ENCODE measurements around the gene RPL10A.

RPL10A gene

DNA sequence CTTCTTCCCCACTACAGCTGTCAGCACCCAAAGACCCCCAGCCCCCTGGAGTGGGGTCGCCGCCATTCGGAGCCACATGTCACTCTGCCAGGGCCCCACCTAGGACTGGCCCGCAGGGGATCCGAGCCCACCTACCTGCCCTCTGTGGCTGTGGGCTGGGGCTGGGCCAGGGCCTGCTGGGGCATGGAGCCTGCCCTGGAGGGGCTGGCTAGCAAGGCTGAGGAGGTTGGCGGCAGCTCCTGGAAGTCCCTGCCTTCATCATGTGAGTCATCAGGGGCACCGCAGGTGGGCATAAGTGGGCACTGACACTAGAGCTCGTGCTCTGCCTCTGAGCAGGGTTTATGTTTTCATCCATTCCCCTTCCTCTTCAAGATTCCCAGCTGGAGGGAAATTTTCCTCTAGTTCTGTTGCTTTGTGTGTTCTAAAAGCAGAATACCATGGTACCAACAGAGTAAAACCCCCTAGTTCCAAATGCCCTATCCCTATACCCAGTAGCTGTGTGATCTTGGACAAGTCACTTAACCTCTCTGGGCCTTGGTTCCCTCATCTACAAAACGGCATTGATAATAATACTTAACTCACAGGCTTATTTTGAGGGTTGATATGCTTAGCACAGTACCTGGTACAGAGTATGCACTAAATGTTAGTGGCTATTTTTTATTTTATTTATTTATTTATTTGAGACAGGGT is 24.7 kb upstream of the RPL10A start:
- no peak for DNase-seq (ENCODE audit: low read depth)
- no peak overlapping the region for H3K4me3 ChIP-seq (ENCODE audit: low read depth, low read length)

DNA sequence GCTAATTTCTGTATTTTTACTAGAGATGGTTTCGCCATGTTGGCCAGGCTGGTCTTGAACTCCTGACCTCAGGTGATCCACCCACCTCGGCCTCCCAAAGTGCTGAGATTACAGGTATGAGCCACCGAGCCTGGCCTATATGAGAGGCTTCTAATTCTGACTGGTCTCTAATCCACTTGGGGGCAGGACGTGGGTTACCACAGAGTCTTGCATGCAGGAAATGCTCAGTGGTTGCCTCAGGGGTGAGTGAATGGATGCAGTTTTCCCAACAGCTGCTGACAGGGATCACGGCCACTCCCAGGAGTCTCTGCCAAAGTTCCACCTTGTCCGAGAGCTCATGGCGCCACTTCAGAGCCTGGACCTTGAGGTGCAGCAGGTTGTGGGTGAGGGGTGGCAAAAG is 22.5 kb upstream of the RPL10A start:
- DNase-seq (ENCODE audit: low read depth), result no peak
- no peak overlapping the region for H3K4me3 ChIP-seq (ENCODE audit: low read depth, low read length)

DNA sequence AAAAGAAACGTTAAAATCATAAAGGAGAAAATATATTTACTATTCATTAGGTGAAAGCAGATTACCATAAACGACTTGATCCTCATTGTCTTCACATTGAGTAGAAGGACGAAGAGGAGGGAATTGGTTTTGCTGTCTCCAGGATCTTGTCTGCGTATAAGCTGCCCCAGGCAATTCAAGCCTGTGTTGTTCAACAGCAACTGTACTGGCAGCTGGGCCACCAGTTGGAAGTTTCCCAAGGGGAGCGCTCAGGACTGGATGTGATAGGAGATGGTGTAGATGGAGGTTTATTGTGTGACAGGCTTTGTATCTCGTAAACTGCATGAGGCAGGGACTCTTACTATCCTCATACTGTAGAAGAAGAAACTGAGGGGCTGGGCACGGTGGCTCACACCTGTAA is 20.0 kb upstream of the RPL10A start:
- no peak for DNase-seq (ENCODE audit: low read depth)
- H3K4me3 ChIP-seq (ENCODE audit: low read depth, low read length), result no peak overlapping the region

DNA sequence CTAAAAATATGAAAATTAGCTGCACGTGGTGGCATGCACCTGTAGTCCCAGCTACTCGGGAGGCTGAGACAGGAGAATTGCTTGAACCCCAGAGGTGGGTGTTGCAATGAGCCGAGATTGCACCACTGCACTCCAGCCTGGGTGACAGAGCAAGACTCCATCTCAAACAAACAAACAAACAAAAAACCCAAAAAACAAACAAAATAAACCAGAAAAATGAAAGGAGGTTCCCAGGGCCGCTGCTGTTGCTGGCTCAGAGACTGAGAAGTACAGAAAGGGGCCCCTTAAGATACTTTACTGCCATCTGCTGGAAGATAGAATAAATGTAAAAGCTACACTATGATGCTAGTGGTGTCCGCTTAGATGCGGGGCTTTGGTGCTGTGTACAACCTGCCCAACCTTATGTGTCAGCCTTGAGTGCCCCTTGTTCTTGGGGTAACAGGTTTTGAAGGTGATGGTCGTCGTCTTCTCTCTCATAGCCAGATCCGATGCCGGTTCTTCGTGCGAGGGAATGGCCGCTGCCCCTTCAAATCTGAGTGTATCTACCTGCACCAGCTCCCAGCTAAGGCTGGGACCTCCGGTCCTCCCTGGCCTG is 18.8 kb upstream of the RPL10A start:
- no peak for DNase-seq (ENCODE audit: low read depth)
- H3K4me3 ChIP-seq (ENCODE audit: low read depth, low read length), result no peak overlapping the region

DNA sequence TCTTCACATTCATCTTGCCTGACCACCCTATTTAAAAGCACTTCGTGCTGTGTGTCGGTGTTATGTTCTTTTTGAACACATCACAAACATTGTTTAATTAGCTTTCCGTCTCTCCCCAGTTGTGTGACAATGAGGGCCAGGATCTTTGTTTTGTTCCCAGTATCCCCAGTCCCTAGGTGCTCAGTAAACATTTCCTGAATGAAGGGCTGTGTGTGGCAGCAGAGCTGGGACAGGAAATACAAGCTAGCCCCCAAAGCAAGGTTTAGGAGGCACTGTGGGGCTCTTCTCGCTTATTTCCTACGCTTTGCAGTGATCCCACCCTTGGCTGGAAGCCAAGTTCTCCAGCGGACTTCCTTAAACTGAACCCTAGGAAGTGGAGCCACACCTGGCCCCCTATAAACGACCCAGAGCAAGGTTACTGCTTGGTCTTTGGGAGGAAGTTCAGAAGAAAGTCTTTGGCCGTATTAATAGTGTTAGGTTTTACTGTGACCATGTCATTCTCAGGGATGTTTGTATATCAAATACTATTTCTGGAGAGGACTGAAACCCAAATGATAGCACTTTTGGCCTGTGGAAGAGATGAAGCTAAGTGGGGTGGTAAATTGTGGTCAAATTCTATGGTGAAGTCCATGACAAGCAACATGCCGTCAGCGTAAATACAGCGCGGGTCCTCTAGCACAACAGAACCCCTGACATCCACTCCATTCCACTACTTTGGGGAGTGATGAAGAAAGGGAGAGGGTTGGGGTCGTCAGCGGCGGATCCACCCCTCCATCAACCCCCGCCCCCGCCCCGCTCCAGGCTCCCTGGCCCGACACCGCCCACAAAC is 16.6 kb upstream of the RPL10A start:
- H3K4me3 ChIP-seq (ENCODE audit: low read depth, low read length), result peak overlapping the region; percentile 68
- DNase-seq (ENCODE audit: low read depth), result no peak

- peak within 1 kb of the TSS; percentile 68 for H3K4me3 ChIP-seq (ENCODE audit: low read depth, low read length)
- peak; percentile 73 for DNase-seq (ENCODE audit: low read depth)
Observed at GRCh38 chr6:35452183-35453090, 15.8 kb upstream of the RPL10A start, which contains the start of gene FANCE. Gene FANCE, plus strand, starts transcription at chr6:35452338. Its CDS starts 208 bp downstream, at chr6:35452546.

- DNase-seq (ENCODE audit: low read depth), result no peak
- H3K4me3 ChIP-seq (ENCODE audit: low read depth, low read length), result peak overlapping the region; percentile 68
Observed at GRCh38 chr6:35453236-35453635, 15.0 kb upstream of the RPL10A start.

- H3K4me3 ChIP-seq (ENCODE audit: low read depth, low read length), result no peak overlapping the region
- DNase-seq (ENCODE audit: low read depth), result no peak
Observed at GRCh38 chr6:35454391-35455110, 13.7 kb upstream of the RPL10A start.

GRCh38 chr6:35457907-35458306 is 10.3 kb upstream of the RPL10A start:
- no peak overlapping the region for H3K4me3 ChIP-seq (ENCODE audit: low read depth, low read length)
- DNase-seq (ENCODE audit: low read depth), result no peak

DNA sequence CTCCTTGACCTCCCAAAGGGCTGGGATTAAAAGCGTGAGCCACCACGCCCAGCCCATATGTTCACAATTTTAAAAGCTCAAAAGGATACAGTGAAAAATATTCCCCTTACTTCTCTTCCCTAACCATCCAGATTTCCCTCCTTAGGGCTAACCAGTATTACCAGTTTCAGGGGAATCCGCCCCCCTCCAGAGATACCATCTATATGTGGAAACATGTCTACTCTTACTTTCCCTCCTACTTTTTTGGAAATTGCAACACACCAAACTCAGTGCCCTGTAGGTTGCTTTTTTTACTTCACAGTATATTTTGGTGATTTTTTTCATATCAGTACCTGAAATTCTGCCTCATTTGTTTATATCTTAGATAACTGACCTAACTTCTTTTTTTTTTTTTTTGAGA is 6.9 kb upstream of the RPL10A start:
- H3K4me3 ChIP-seq (ENCODE audit: low read depth, low read length), result no peak overlapping the region
- DNase-seq (ENCODE audit: low read depth), result no peak

DNA sequence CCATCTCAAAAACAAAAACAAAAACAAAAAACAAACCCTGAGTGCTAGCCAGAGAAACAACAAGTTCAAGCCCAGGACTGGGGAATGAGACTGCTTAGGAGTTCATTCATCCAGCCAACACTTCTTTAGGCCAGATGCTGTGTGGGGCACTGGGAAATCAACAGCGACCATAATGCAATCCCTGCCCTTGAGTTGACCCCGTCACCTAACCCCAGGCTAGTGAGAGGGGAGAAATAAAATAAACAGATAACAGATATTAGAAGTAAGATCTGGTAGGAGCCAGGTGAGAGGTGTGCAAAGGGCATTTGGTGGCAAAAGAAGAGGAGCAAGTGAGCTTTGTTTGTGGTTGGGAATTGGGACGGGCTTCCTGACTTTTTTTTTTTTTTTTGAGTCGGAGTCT is 4.9 kb upstream of the RPL10A start:
- H3K4me3 ChIP-seq (ENCODE audit: low read depth, low read length), result no peak overlapping the region
- DNase-seq (ENCODE audit: low read depth), result no peak

DNA sequence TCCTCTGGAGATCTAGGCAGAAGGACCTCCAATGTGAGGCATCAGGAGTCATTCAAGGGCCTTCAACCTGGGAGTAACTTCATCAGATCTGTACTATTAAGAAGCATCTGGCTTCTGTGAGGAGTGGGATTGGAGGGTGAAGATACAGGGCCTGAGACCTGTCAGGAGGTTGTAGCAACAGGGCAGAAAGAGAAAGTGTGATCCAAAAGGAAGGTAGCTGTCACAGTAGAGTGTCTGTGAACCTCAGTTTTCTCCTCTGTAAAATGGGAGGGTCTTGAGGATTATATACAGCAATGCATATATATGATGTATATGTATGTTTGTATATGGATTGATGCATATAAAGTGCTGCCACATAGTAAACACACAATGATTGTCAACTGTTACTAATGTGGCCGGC is 2.6 kb upstream of the RPL10A start:
- H3K4me3 ChIP-seq (ENCODE audit: low read depth, low read length), result no peak overlapping the region
- no peak for DNase-seq (ENCODE audit: low read depth)

DNA sequence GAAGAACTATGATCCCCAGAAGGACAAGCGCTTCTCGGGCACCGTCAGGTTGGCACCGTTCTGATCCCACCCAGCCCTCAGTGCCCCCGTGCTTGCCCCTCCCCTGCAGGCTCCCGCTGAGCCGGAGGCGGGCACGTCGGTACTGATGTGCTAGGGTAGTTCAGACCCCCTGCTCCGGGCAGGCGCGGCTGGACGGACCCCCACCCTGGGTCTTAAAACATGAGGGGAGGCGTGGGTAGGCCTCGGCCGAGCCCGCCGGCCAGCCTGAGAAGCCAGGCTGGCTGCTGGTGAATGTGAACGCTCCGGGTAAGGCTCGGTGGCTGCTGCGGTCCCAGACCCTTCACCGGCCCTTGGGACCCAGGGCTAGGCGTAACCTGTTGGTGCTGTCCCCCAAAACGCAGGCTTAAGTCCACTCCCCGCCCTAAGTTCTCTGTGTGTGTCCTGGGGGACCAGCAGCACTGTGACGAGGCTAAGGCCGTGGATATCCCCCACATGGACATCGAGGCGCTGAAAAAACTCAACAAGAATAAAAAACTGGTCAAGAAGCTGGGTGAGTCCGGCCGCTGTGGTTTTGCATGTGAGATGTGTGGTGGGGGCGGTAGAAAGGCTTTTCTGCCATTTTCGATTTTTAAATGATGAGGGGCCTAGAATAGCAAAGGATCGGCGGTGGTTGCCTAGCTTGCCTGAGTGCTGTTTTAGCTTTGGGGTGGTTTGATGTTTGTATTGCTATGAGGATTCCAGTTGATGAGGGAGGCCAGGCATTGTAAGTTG is 964 bp downstream of the RPL10A start:
- no peak for DNase-seq (ENCODE audit: low read depth)
- peak overlapping the region; percentile 80 for H3K4me3 ChIP-seq (ENCODE audit: low read depth, low read length)

DNA sequence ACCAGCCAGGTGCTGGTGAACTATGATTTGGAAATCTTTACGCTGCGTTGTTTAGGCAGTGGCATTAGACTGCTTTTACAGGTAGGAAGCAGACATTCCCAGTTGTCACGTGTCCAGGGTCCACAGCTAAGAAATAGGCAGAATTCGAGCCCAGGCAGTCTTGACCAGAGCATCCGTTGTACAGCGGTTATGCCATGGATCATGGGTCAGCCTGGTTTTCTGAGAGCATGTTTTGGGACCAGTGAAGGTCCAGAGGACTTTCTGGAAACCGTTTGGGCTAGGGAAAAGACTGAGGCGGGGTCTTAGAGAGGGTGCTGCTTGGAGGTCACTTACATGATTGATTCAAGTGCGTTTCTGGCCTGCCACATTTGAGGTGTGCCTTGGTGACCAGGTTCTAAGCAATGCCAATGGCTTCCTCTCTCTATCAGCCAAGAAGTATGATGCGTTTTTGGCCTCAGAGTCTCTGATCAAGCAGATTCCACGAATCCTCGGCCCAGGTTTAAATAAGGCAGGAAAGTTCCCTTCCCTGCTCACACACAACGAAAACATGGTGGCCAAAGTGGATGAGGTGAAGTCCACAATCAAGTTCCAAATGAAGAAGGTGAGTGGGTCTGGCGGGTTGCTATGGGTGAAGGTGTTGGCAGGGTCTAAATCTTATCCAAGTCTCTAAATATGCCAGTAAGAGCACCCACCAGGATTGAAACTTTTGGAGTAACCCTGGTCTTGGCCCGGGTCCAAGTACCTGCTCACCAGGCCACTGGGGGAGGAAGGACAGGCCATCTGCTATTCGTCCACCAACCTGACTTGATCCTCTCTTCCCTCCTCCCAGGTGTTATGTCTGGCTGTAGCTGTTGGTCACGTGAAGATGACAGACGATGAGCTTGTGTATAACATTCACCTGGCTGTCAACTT is 1.8 kb downstream of the RPL10A start:
- DNase-seq (ENCODE audit: low read depth), result no peak
- H3K4me3 ChIP-seq (ENCODE audit: low read depth, low read length), result peak overlapping the region; percentile 80

DNA sequence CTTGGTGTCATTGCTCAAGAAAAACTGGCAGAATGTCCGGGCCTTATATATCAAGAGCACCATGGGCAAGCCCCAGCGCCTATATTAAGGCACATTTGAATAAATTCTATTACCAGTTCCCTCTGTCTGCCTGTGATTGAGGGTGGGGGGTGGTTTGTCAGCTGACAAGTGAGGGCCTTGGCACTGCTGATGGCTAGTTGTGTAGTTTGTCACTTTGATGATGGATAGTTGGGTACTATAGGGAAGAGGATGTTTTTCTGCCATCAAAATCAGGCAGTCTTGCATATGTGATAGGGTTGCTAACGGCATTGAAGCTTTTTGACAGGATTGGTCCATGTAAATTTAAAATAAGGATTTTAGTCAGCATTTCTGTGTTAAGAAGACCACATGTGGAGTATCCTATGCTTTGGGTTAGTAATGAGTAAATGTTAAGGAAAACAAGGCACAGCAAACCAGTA is 2.5 kb downstream of the RPL10A start:
- no peak for DNase-seq (ENCODE audit: low read depth)
- peak overlapping the region; percentile 80 for H3K4me3 ChIP-seq (ENCODE audit: low read depth, low read length)

DNA sequence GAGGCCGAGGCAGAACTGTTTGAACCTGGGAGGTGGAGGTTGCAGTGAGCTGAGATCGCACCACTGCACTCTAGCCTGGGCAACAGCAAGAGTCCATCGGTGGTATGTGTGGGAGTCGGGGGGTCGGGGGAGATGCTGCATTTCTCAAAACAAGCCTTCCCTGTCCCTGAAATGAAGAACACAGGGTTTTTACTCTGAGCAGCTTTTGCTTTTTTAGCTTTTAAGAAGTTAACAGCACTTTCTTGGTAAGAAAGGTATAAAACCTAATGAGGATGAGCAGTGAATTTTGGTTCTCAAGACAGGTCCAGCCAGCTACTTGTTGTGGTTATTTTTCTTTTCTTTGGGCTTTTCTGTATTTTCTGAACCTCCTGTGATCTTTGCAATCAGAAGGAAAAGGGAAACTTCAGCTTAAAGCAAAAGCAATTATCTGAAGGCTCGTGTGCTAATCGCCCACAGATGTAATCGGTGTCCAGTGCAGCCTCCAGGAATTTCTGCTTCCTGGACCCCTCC is 3.7 kb downstream of the RPL10A start:
- DNase-seq (ENCODE audit: low read depth), result no peak

More for the DNA sequence above, 3.7 kb downstream of the RPL10A start:
- H3K4me3 ChIP-seq (ENCODE audit: low read depth, low read length), result no peak overlapping the region

Measured in skeletal muscle cell (primary cell).